Breast epithelium (tissue), 3 donors: Measurements from ENCODE around the gene UNC5A.

Source experiments
- POLR2A ChIP-seq: fragments of 450-650 bp; IDR thresholded peaks from one replicate; pipeline ENCODE4 v1.6.1; 2016; ENCODE audit warnings: antibody characterized with exemption, mild to moderate bottlenecking, moderate library complexity
- POLR2AphosphoS5 ChIP-seq, 3 donors: sonication (generic); formaldehyde crosslinking; IDR thresholded peaks; one replicate each; pipeline ENCODE4 v1.6.1; 2017; ENCODE audit warnings: antibody characterized with exemption in 3 of 3
- TF ChIP-seq, protein P1 (sequence below), 3 donors: fragments of 450-650 bp; IDR thresholded peaks; one replicate each; pipeline ENCODE4 v1.5.1; 2016 to 2017; ENCODE audit warnings: antibody characterized with exemption in 3 of 3, mild to moderate bottlenecking in 3 of 3, moderate library complexity in 3 of 3

GRCh38 chr5:176784218-176785165 lies 25.9 kb upstream of the UNC5A start:
- TF ChIP-seq, protein P1, sequence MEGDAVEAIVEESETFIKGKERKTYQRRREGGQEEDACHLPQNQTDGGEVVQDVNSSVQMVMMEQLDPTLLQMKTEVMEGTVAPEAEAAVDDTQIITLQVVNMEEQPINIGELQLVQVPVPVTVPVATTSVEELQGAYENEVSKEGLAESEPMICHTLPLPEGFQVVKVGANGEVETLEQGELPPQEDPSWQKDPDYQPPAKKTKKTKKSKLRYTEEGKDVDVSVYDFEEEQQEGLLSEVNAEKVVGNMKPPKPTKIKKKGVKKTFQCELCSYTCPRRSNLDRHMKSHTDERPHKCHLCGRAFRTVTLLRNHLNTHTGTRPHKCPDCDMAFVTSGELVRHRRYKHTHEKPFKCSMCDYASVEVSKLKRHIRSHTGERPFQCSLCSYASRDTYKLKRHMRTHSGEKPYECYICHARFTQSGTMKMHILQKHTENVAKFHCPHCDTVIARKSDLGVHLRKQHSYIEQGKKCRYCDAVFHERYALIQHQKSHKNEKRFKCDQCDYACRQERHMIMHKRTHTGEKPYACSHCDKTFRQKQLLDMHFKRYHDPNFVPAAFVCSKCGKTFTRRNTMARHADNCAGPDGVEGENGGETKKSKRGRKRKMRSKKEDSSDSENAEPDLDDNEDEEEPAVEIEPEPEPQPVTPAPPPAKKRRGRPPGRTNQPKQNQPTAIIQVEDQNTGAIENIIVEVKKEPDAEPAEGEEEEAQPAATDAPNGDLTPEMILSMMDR (IDR thresholded peaks at IDR 0.05), result no peak
- TF ChIP-seq POLR2AphosphoS5 (IDR thresholded peaks at IDR 0.05) (no peak), POLR2A (no peak)
